Measurements from ENCODE around the gene CBLB.
"Not testable (repeated sequence)": the region's sequence is repeated elsewhere in the genome, so short reads cannot be mapped to it uniquely, and the experiment has no call there.

Gene CBLB

GRCh38 chr3:105815331-105815730 lies 53.5 kb downstream of the CBLB start:
- not testable (repeated sequence) for DNase-seq

- no peak for DNase-seq
These were observed 55.1 kb downstream of the CBLB start for GRCh38 chr3:105813710-105814109.

GRCh38 chr3:105812194-105812586 lies 56.6 kb downstream of the CBLB start:
- DNase-seq = no peak

GRCh38 chr3:105811518-105812193 lies 57.2 kb downstream of the CBLB start:
- no peak for DNase-seq

- DNase-seq = no peak
These were observed 59.5 kb downstream of the CBLB start for GRCh38 chr3:105809208-105809888.

GRCh38 chr3:105807701-105808100 lies 61.1 kb downstream of the CBLB start:
- no peak for DNase-seq

GRCh38 chr3:105807146-105807545 lies 61.7 kb downstream of the CBLB start:
- DNase-seq = no peak

- DNase-seq = no peak
These were observed 62.5 kb downstream of the CBLB start for GRCh38 chr3:105806359-105806758.

- no peak for DNase-seq
These were observed 63.4 kb downstream of the CBLB start for GRCh38 chr3:105805404-105805803.

GRCh38 chr3:105802118-105802706 lies 66.6 kb downstream of the CBLB start:
- no peak for DNase-seq

- DNase-seq = no peak
These were observed 67.4 kb downstream of the CBLB start for GRCh38 chr3:105801397-105801796.

GRCh38 chr3:105800320-105800719 lies 68.5 kb downstream of the CBLB start:
- DNase-seq = no peak

GRCh38 chr3:105799286-105799685 lies 69.5 kb downstream of the CBLB start:
- no peak for DNase-seq

GRCh38 chr3:105798381-105798934 lies 70.4 kb downstream of the CBLB start:
- DNase-seq = no peak

GRCh38 chr3:105793040-105793439 lies 75.8 kb downstream of the CBLB start:
- no peak for DNase-seq

- DNase-seq = no peak
These were observed 76.7 kb downstream of the CBLB start for GRCh38 chr3:105791919-105792786.

- DNase-seq = no peak
These were observed 77.7 kb downstream of the CBLB start for GRCh38 chr3:105791131-105791530.

GRCh38 chr3:105790534-105790933 lies 78.3 kb downstream of the CBLB start:
- no peak for DNase-seq

GRCh38 chr3:105788593-105788992 lies 80.2 kb downstream of the CBLB start:
- DNase-seq = no peak

GRCh38 chr3:105787453-105787852 lies 81.4 kb downstream of the CBLB start:
- DNase-seq = no peak

GRCh38 chr3:105786990-105787389 lies 81.8 kb downstream of the CBLB start:
- DNase-seq = no peak

- DNase-seq = no peak
These were observed 82.6 kb downstream of the CBLB start for GRCh38 chr3:105786241-105786640.

GRCh38 chr3:105785803-105786202 lies 83.0 kb downstream of the CBLB start:
- no peak for DNase-seq

Measured in activated CD4-positive, alpha-beta T cell treated with anti-CD3 and anti-CD28 coated beads for 1 hour (primary cell).